ENCODE data around the gene ABLIM2.

Gene ABLIM2

DNA sequence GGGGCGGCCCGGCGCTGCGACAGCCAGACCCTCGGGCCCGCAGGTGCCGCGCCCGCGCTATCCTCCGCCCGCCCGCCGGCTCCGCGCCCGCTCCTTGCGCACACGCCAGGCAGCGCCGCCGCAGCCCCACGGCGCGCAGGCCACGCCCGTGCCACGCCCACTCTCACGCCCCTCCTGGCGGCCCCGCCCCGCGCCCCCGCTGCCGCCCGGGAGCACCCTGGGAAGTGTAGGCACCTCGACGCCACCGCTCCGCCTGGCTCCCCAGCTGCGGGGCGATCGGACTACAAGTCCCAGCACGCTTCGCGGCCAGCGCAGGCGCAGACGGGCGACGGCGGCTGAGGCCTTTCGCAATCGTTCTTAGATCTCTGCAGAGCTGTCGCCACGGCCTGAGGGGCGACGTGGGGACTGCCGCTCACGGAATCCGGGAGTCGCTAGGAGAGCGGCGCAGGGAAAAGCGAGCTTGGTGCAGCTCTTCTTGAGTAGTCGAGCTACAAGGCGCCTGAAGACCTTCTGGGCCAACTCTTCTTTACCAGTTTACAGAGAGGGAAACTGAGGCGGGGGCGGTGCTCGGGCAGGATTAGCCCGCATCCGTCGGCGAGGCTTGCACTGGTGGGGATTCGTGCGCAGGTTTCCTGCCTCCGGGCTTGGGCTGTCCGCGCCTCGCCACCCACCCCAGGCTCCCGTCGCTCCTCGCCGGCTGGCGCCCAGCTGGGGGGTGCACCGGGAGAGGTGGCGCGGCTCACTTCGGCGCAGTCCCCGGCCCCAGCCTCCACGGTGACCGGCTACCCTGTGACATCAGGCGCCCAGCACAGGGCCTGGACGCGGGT lies at the start of gene ABLIM2:
ABLIM2 (minus strand) TSS at position 104 of the 827 bp plus-strand sequence. CDS start 124 bp downstream, outside the sequence.
- DNase-seq (ENCODE audit: low read depth), result peak; percentile 86

- no peak for DNase-seq (ENCODE audit: low read depth)
Measured at GRCh38 chr4:8207314-8207713, 48.7 kb upstream of the ABLIM2 start.

DNA sequence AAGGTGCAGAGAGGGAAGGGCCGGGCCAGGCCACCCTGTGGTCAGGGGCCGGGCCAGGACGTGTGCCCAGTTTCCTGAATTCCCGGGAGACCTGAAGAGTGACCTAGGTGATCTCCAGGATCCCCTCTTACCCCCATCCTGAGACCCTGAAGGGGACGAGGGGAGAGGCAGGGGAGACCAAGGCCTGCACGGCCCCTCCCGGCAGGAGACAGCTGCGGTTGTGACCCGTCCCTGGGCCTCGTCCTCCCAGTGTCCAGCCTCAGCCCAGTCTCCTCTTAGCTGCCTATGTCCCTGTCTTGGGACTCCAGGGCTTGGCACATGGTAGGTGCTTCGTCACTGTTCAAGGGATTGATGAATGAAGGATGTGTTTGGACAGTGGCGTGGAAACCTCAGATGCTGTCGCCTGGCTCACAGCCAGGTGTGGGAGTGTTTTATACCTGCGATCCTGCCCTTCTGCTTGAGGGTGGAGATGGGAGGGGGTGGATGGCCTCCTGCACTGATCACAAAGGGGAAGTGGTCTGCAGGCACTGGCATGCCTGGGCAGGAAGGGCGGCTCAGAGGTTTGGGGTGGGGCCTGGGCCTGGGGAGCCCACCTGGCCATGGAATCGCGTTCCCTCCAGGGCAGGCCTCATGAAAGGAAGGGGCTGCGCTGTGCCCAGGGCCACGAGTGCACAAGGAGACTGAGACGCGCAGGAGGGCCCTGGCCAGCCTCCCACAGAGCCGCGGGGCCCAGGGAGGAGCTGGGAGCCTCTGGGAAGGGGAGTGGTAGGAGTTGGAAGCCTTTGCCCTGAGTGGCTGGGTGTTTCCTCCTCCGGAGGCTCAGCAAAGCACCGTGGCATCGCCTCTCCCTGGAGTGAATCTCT lies 47.4 kb upstream of the ABLIM2 start:
- DNase-seq (ENCODE audit: low read depth), result no peak

DNA sequence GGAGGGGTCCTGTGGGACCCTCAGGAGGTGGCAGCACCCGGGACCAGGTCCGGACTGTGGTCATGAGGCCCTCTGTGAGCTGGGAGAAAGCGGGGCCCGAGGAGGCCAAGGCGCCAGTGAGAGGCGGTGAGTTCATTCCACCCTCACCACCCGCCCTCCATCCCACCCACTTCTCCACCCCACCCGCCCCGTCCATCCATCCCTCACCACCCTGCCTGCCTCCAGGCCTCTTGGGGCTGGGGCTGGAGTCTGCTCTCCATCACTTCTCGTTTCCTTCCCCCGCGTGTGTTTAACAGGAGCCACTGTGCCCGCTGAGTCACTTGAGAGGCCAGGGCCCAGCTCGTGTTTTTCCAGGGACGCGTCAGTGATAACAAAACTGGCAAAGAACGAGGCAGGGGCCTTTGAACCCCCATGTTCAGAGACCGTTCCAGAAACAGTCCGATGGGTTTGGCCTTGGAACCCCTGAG lies 46.7 kb upstream of the ABLIM2 start:
- no peak for DNase-seq (ENCODE audit: low read depth)

- no peak for DNase-seq (ENCODE audit: low read depth)
Measured at GRCh38 chr4:8204576-8205227, 46.1 kb upstream of the ABLIM2 start.

- DNase-seq (ENCODE audit: low read depth), result no peak
Measured at GRCh38 chr4:8203817-8204216, 45.2 kb upstream of the ABLIM2 start.

- no peak for DNase-seq (ENCODE audit: low read depth)
Measured at GRCh38 chr4:8203052-8203401, 44.4 kb upstream of the ABLIM2 start.

DNA sequence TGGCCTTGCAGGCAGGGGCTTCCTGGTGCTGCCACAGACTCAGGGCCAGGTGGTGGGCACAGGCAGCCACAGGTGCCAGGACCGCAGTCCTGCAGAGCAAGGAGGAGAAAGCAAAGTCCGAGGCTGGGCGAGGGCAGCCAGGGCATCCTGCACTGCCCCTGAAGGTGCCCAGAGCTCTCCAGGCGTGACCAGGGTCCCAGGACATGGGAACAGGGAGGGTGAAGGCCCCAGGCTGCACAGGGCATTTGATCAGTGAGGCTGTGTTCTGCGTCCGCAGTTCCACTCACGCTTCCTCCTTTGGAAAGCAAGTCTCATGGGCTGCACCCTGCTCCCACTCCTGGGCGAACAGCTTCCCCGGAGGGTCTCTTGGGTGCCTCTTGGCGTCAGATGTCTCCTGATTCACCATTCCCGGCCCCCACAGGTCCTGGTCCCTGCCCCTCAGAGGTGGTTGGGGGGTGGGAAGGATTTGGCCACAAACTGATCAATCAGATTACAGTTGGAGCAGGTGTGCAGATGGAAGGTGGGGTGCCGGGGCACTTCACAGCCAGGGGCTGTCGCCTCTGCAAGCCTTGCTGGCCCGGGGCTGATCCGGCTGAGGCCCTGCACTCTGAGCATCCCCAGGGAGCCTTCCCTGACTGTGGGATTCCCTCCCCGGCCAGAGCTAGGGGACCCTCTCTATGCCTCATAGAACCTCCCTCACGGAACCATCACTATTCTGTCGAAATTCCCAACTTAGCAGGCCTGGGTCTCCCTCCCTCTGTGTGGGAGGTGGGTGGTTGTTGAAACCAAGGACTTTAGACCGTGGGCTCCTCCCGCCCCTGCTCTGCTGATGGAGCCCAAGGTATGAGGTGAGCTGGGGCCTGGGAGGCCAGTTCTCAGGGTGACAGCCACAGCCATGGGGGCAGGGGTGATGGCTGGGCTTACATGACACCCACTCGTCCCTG lies 43.8 kb upstream of the ABLIM2 start:
- DNase-seq (ENCODE audit: low read depth), result no peak

DNA sequence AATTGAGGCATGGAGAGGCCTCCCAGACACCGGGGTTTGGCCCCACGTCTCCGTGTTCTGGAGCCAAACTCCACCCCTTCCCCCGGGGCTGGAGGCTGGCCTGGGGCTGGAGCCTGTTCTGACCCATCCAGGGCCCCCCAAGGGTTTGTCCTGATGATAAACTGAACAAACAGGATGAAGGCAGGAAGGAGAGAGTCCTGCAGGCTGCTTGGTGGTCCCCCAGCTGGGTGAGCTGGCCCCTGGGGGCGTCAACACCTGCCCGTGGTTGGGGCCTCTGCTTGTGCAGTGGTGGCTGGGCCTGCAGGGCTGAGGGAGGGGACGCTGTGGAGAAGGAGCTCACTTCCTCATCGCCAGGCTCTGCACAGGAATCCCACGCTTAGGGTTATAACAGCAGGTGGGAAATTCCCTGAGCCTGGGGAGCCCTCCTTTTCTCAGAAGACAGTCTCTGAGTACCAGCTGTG lies 42.7 kb upstream of the ABLIM2 start:
- DNase-seq (ENCODE audit: low read depth), result no peak

GRCh38 chr4:8200302-8200975 lies 41.8 kb upstream of the ABLIM2 start:
- no peak for DNase-seq (ENCODE audit: low read depth)

GRCh38 chr4:8199594-8200301 lies 41.1 kb upstream of the ABLIM2 start:
- no peak for DNase-seq (ENCODE audit: low read depth)

DNA sequence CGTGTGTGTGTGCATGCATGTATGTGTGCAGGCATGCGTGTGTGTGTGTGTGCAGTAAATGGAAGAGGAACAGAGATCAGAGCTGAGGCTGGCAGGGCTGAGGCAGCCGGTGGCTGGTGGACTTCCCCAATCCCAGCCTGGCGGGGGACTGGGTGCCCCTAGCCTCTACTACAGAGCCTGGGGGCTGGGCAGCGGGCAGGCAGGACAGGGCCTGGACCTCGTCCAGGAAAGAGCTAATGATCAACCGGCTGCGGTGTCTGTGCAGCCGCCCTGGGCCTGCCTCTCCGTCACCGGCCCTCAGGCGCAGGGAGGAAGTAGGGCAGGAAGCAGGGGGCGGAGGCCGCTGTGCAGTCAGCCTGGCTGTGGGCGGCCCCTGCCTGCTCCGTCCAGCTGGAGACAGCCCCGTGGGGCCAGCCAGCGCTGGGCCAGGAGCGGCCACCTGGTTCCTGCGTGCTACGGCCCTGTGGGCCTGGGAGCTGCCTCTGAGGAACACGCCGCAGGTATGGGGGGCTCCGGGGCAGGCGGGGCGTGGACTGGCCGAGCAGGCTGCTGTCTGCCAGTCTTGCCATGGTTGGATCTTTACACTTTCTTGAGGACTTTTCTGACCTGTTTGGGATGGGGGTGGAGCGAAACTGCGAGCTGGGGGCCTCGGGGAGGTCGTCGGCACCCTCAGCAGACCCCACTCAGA lies 40.4 kb upstream of the ABLIM2 start, which contains the start of gene SH3TC1:
SH3TC1 (plus strand) TSS at position 385 of the 688 bp plus-strand sequence. CDS start 5,905 bp downstream, outside the sequence.
- no peak for DNase-seq (ENCODE audit: low read depth)

- no peak for DNase-seq (ENCODE audit: low read depth)
Measured at GRCh38 chr4:8198206-8198905, 39.7 kb upstream of the ABLIM2 start.

- no peak for DNase-seq (ENCODE audit: low read depth)
Measured at GRCh38 chr4:8197521-8197920, 38.9 kb upstream of the ABLIM2 start.

DNA sequence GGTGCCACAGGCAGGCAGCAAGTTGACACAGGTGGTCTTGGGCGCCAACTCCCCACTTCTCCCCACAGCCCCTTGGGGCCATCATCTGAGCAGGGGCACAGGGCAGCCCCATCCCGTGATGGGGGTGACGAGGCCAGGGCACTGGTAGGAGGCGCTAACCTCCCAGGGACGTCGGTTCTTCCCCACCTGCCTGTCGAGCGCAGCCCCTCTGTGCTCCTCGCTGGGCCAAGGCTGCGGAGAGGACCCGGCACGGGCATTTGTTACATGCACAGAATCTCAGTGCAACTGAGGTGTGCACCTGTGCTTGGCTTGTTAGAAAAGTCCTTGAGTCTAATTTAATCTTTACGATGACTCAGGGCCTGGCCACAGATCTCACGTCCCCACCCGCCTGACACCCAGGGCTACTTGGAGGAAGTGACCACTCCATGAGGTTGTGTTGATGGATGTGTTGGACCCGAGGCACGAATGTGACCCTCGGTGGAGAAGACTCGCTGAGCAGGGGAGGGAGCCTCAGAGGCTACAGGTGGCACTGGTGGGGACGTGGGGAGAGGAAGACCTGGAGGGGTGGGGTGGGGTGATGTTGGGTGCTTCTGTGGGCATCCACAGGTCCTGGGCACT lies 37.3 kb upstream of the ABLIM2 start:
- no peak for DNase-seq (ENCODE audit: low read depth)

DNA sequence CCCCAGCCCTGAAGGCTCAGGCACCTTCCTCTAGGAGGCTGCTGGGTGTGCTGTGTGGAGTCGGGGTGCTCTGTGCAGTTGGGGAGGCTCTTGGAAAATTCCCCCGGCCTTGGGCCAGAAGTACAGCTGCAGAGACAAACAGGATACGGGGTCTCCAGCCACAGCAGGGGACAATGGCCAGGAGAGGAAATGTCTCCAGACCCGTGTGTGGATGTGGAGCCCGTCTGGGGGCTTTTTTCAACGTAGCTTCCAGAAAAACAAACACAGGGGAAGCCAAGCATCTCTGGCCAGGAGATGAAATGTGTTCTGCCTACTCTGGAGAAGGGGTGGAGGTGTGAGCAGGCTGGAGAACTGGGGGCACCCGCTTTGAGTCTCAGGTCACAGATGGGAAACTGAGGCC lies 36.8 kb upstream of the ABLIM2 start:
- DNase-seq (ENCODE audit: low read depth), result no peak

GRCh38 chr4:8194306-8195242 lies 36.0 kb upstream of the ABLIM2 start:
- DNase-seq (ENCODE audit: low read depth), result no peak
